ENCODE results near the gene CADPS2. TPM values are rescaled to one million over a fixed set of nuclear protein-coding genes. Genes with fewer than 3 reads are reported as not detected.

CADPS2 gene
- total RNA-seq, 1 donor from 2014 or later: 19.1 TPM

- H3K27ac ChIP-seq: no peak overlapping the region
- no peak overlapping the region for H3K4me2 ChIP-seq
- Mint-ChIP-seq H3K4me1 (no peaks in the 10 kb centered on the region), H3K27ac (no peak overlapping the region), H3K4me3 (no peak overlapping the region), H3K9me3 (no peaks in the 10 kb centered on the region), H3K36me3 (peaks cover 2% of the 10 kb centered on the region), H3K27me3 (ENCODE audit: insufficient read depth, low read depth) (no peaks in the 10 kb centered on the region)
- no peaks in the 10 kb centered on the region for H3K79me2 ChIP-seq (ENCODE audit: low read depth)
- no peak overlapping the region for H2AFZ ChIP-seq (replicated peaks)
- H3K9me3 ChIP-seq (ENCODE audit: low read depth): no peaks in the 10 kb centered on the region
- DNase-seq (ENCODE audit: low spot score): no peak
- no peaks in the 10 kb centered on the region for H3K4me1 ChIP-seq
- TF ChIP-seq CTCF (IDR thresholded peaks at IDR 0.05): no peak
- TF ChIP-seq EZH2 (IDR thresholded peaks at IDR 0.05): no peak
- no peak for TF ChIP-seq EZH2phosphoT487 (IDR thresholded peaks at IDR 0.05)
- H3K36me3 ChIP-seq: no peaks in the 10 kb centered on the region
- no peaks in the 10 kb centered on the region for H4K20me1 ChIP-seq (ENCODE audit: low read depth)
- H3K9ac ChIP-seq: no peak overlapping the region
- H3F3A ChIP-seq (ENCODE audit: low read depth): no peaks in the 10 kb centered on the region
- no peak overlapping the region for H3K4me3 ChIP-seq
- no peaks in the 10 kb centered on the region for H3K27me3 ChIP-seq
These were observed 257.4 kb downstream of the CADPS2 start for GRCh38 chr7:122628651-122629411.

DNA sequence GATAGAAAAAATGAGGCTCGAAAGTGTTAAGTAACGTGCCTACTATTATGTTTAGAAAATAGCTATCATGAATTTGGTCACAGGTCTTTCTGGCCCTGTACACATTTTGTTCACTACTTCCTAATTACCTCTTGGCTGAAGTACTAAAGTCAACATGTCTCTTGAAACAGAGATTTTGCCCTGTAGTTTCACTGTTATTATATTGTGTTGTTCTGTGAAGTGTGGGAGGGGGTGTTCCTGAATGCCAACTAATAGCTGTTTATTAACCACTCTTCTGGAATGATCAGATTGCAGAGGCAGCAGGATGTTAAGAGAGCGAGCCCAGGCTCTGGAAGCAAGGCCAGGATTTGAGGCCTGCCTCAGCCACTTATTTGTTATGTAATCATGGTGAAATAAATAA is 259.5 kb downstream of the CADPS2 start:
- no peak for DNase-seq (ENCODE audit: low spot score)
- no peaks in the 10 kb centered on the region for H3K27me3 Mint-ChIP-seq (ENCODE audit: insufficient read depth, low read depth)
- Histone ChIP-seq H3K27ac (no peak overlapping the region), H2AFZ (replicated peaks) (no peak overlapping the region), H3K9me3 (ENCODE audit: low read depth) (no peaks in the 10 kb centered on the region), H3K4me1 (no peaks in the 10 kb centered on the region), H3K79me2 (ENCODE audit: low read depth) (no peaks in the 10 kb centered on the region), H3K9ac (no peak overlapping the region), H4K20me1 (ENCODE audit: low read depth) (no peaks in the 10 kb centered on the region), H3K4me3 (no peak overlapping the region), H3K36me3 (no peaks in the 10 kb centered on the region), H3K27me3 (no peaks in the 10 kb centered on the region), H3K4me2 (no peak overlapping the region), H3F3A (ENCODE audit: low read depth) (no peaks in the 10 kb centered on the region)
- no peaks in the 10 kb centered on the region for H3K4me1 Mint-ChIP-seq
- H3K27ac Mint-ChIP-seq: no peak overlapping the region
- H3K36me3 Mint-ChIP-seq: peaks cover 2% of the 10 kb centered on the region
- no peak for TF ChIP-seq EZH2 (IDR thresholded peaks at IDR 0.05)
- no peak for TF ChIP-seq EZH2phosphoT487 (IDR thresholded peaks at IDR 0.05)
- no peak for TF ChIP-seq CTCF (IDR thresholded peaks at IDR 0.05)
- H3K4me3 Mint-ChIP-seq: no peak overlapping the region
- no peaks in the 10 kb centered on the region for H3K9me3 Mint-ChIP-seq

DNA sequence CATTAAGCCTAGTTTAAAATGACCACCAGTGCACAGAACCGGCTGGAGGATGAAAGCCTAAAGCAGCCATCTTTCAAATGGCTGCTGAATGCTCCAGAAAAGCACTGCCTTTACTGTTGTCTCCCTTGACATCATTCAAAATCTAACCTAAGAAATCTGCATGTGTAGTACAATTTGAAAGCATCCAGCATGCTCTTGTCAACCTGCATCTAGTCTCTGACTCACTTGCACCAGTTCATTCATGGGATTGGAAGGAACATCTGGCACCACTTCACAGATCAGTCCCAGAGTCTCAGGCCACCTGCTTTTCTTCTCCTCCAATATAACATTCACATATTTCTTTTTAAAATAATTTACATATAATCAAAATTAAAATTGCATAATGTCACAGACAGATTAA is 263.6 kb downstream of the CADPS2 start:
- TF ChIP-seq EZH2 (IDR thresholded peaks at IDR 0.05): no peak
- no peak for TF ChIP-seq CTCF (IDR thresholded peaks at IDR 0.05)
- no peak for TF ChIP-seq EZH2phosphoT487 (IDR thresholded peaks at IDR 0.05)
- Mint-ChIP-seq H3K27me3 (ENCODE audit: insufficient read depth, low read depth) (no peaks in the 10 kb centered on the region), H3K4me3 (no peak overlapping the region), H3K4me1 (no peaks in the 10 kb centered on the region), H3K27ac (no peak overlapping the region), H3K9me3 (no peaks in the 10 kb centered on the region), H3K36me3 (peaks cover 2% of the 10 kb centered on the region)
- no peak for DNase-seq (ENCODE audit: low spot score)
- no peaks in the 10 kb centered on the region for H3K36me3 ChIP-seq
- no peak overlapping the region for H2AFZ ChIP-seq (replicated peaks)
- H3F3A ChIP-seq (ENCODE audit: low read depth): no peaks in the 10 kb centered on the region
- no peak overlapping the region for H3K9ac ChIP-seq
- no peak overlapping the region for H3K4me3 ChIP-seq
- H3K4me1 ChIP-seq: peaks cover 5% of the 10 kb centered on the region
- no peaks in the 10 kb centered on the region for H3K79me2 ChIP-seq (ENCODE audit: low read depth)
- no peaks in the 10 kb centered on the region for H4K20me1 ChIP-seq (ENCODE audit: low read depth)
- no peak overlapping the region for H3K4me2 ChIP-seq
- H3K27ac ChIP-seq: peak overlapping the region; percentile 22
- H3K9me3 ChIP-seq (ENCODE audit: low read depth): no peaks in the 10 kb centered on the region
- no peaks in the 10 kb centered on the region for H3K27me3 ChIP-seq

Data from neural progenitor cell (in vitro differentiated cells).